Activated CD4-positive, alpha-beta T cell treated with anti-CD3 and anti-CD28 coated beads for 48 hours (primary cell): ENCODE results near the gene PDE2A.

Source experiments
- DNase-seq: peaks from one replicate; pipeline ENCODE4 v3.0.0-alpha.2; 2020

The PDE2A gene

GRCh38 chr11:72529068-72529467 lies 145.2 kb downstream of the PDE2A start:
- no peak for DNase-seq

GRCh38 chr11:72528121-72528520 lies 146.1 kb downstream of the PDE2A start:
- DNase-seq, result no peak
